GM19452 (cell line): ENCODE data around the gene DSG2.

Source experiments
- ATAC-seq: cut with Tn5 transposase; IDR thresholded peaks from one replicate; pipeline ENCODE4 v1.9.1; 2021; ENCODE audit not compliant: unreplicated experiment

Gene DSG2

GRCh38 chr18:31586616-31587015 lies 88.6 kb downstream of the DSG2 start:
- no peak for ATAC-seq

GRCh38 chr18:31587529-31587928 lies 89.6 kb downstream of the DSG2 start:
- ATAC-seq, result no peak

GRCh38 chr18:31590570-31590969 lies 92.6 kb downstream of the DSG2 start:
- no peak for ATAC-seq

- ATAC-seq, result no peak
These were observed 93.1 kb downstream of the DSG2 start for GRCh38 chr18:31591113-31591512.

- no peak for ATAC-seq
These were observed 93.7 kb downstream of the DSG2 start, which contains the start of gene TTR for GRCh38 chr18:31591628-31592027. TTR (plus strand) TSS chr18:31591877; CDS start chr18:31591903, 26 bp downstream.

- ATAC-seq, result no peak
These were observed 94.7 kb downstream of the DSG2 start for GRCh38 chr18:31592506-31593157.

GRCh38 chr18:31595121-31595771 lies 97.3 kb downstream of the DSG2 start:
- ATAC-seq, result no peak

- no peak for ATAC-seq
These were observed 98.3 kb downstream of the DSG2 start for GRCh38 chr18:31596081-31596872.

- ATAC-seq, result no peak
These were observed 100.2 kb downstream of the DSG2 start for GRCh38 chr18:31598021-31598805.
